Endodermal cell (in vitro differentiated cells): ENCODE results near the gene CNTN1. TPM values are rescaled to one million over a fixed set of nuclear protein-coding genes. Genes with fewer than 3 reads are reported as not detected.

Experiments used
- DNase-seq: peaks from one replicate; pipeline ENCODE4 v3.0.0-alpha.2; 2017
- H3K27ac ChIP-seq: 2 replicates; pipeline ENCODE4 v1.5.1; 2013; ENCODE audit warnings: mild to moderate bottlenecking, low read depth, low read length, moderate library complexity
- H3K27me3 ChIP-seq: 2 replicates; pipeline ENCODE4 v1.6.1; 2013; ENCODE audit warnings: mild to moderate bottlenecking, low read length, moderate library complexity; ENCODE audit not compliant: insufficient read depth, control insufficient read depth, poor library complexity, severe bottlenecking
- H3K36me3 ChIP-seq: 2 replicates; pipeline ENCODE4 v1.7.0; 2013; ENCODE audit warnings: mild to moderate bottlenecking, low read length, moderate library complexity; ENCODE audit not compliant: control insufficient read depth, insufficient read depth
- H3K4me1 ChIP-seq: one replicate; pipeline ENCODE4 v1.7.0; 2013; ENCODE audit warnings: low read length; ENCODE audit not compliant: control insufficient read depth, insufficient read depth
- H3K4me3 ChIP-seq: 2 replicates; pipeline ENCODE4 v1.5.1; 2013; ENCODE audit warnings: mild to moderate bottlenecking, low read length, moderate library complexity
- H3K9ac ChIP-seq: 2 replicates; pipeline ENCODE4 v1.6.1; 2013; ENCODE audit warnings: mild to moderate bottlenecking, low read length, moderate library complexity; ENCODE audit not compliant: poor library complexity, severe bottlenecking; ENCODE audit errors: extremely low read depth
- H3K9me3 ChIP-seq: 2 replicates; pipeline ENCODE4 v1.6.1; 2013; ENCODE audit warnings: mild to moderate bottlenecking, low read length, moderate library complexity; ENCODE audit not compliant: control insufficient read depth
- H3K27ac Mint-ChIP-seq: 2 replicates; pipeline ENCODE4 v1.8.0; 2020; ENCODE audit warnings: mixed read lengths
- H3K27me3 Mint-ChIP-seq: 2 replicates; pipeline ENCODE4 v1.8.0; 2021; ENCODE audit warnings: mild to moderate bottlenecking, mixed read lengths; ENCODE audit not compliant: insufficient read depth
- H3K36me3 Mint-ChIP-seq: 2 replicates; pipeline ENCODE4 v1.8.0; 2020; ENCODE audit warnings: low read depth, mixed read lengths
- H3K4me1 Mint-ChIP-seq: 2 replicates; pipeline ENCODE4 v1.8.0; 2020; ENCODE audit warnings: mixed read lengths
- H3K4me3 Mint-ChIP-seq: 2 replicates; pipeline ENCODE4 v1.8.0; 2020; ENCODE audit warnings: mild to moderate bottlenecking, moderate library complexity, mixed read lengths
- H3K9me3 Mint-ChIP-seq: 2 replicates; pipeline ENCODE4 v1.8.0; 2020; ENCODE audit warnings: mild to moderate bottlenecking, mixed read lengths
- CTCF ChIP-seq: fragments of 200-600 bp; sonication (generic); conservative IDR thresholded peaks from 2 replicates; pipeline ENCODE4 v1.5.0; 2021; ENCODE audit warnings: antibody characterized with exemption, mild to moderate bottlenecking
- WGBS, 2 experiments: methylation state at CpG; one replicate each; pipeline versions ENCODE4 v1.1.5 to v1.1.7; 2013; ENCODE audit warnings: missing lambda C conversion rate in 2 of 2, mixed read lengths in 1 of 2; ENCODE audit not compliant: insufficient coverage in 1 of 2, insufficient read length in 1 of 2; 5-methylcytosine and 5-hydroxymethylcytosine counted together
- total RNA-seq, 2 donors: library from RNA; stranded (reverse); fragmentation: NEBNext Ultra II Directional in 1 of 2; extraction: Animal tissue kit (Norgen Biotek cat#: 25700) in 1 of 2; gene quantifications; 2 replicates in 1 of 2; 3 replicates in 1 of 2; pipeline ENCODE4 v1.2.1, GENCODE V29; 2021

Gene CNTN1
- total RNA-seq, 2 donors from 2014 or later: 8.4 to 8.6 TPM

GRCh38 chr12:41067941-41068645 lies 375.9 kb downstream of the CNTN1 start:
- H3K27ac ChIP-seq: no peak overlapping the region

GRCh38 chr12:41073633-41074472 lies 381.6 kb downstream of the CNTN1 start:
- Mint-ChIP-seq H3K27me3 (no peaks in the 10 kb centered on the region), H3K27ac (no peak overlapping the region)
- WGBS, 2 experiments: 92 to 100% methylated on average over 5 of the region's 5 CpGs

More at GRCh38 chr12:41067941-41068645, 375.9 kb downstream of the CNTN1 start:
- Mint-ChIP-seq H3K36me3 (no peaks in the 10 kb centered on the region), H3K9me3 (no peaks in the 10 kb centered on the region), H3K27ac (no peak overlapping the region), H3K4me1 (peaks cover 4% of the 10 kb centered on the region), H3K4me3 (no peak overlapping the region), H3K27me3 (no peaks in the 10 kb centered on the region)
- H3K9me3 ChIP-seq: no peaks in the 10 kb centered on the region
- TF ChIP-seq CTCF: no peak
- H3K4me1 ChIP-seq: no peaks in the 10 kb centered on the region
- no peak overlapping the region for H3K4me3 ChIP-seq
- no peaks in the 10 kb centered on the region for H3K36me3 ChIP-seq
- no peak for DNase-seq
- H3K9ac ChIP-seq: no peak overlapping the region
- WGBS, 2 experiments: 82 to 92% methylated on average over 2 to 3 of the region's 3 CpGs
- H3K27me3 ChIP-seq: peaks cover 29% of the 10 kb centered on the region

DNA sequence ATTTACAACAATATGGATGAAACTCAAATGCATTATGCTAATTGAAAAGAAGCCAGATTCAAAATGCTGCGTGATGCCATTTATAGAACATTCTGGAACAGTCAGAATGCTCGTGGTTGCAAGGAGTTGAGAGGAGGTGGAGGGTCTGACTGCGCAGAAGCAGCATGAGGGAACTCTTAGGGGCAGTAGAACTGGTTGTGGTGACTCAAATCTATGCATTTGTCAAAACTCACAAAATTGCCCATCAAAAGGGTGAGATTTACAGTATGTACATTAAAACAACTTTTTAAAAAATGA lies 382.2 kb downstream of the CNTN1 start:
- Histone ChIP-seq H3K27ac (no peak overlapping the region), H3K9me3 (no peaks in the 10 kb centered on the region), H3K36me3 (no peaks in the 10 kb centered on the region), H3K4me1 (no peaks in the 10 kb centered on the region), H3K4me3 (no peak overlapping the region), H3K9ac (no peak overlapping the region), H3K27me3 (peaks cover 10% of the 10 kb centered on the region)
- Mint-ChIP-seq H3K9me3 (peaks cover under 1% of the 10 kb centered on the region), H3K4me3 (no peak overlapping the region), H3K4me1 (no peaks in the 10 kb centered on the region), H3K27ac (no peak overlapping the region), H3K36me3 (no peaks in the 10 kb centered on the region), H3K27me3 (no peaks in the 10 kb centered on the region)
- WGBS, 2 experiments: 86 to 94% methylated on average over 3 of the region's 3 CpGs
- DNase-seq: no peak
- TF ChIP-seq CTCF: no peak

More at GRCh38 chr12:41073633-41074472, 381.6 kb downstream of the CNTN1 start:
- no peak overlapping the region for H3K4me3 Mint-ChIP-seq
- Histone ChIP-seq H3K9ac (no peak overlapping the region), H3K4me1 (no peaks in the 10 kb centered on the region), H3K27ac (no peak overlapping the region), H3K9me3 (no peaks in the 10 kb centered on the region), H3K36me3 (no peaks in the 10 kb centered on the region), H3K27me3 (peaks cover 10% of the 10 kb centered on the region), H3K4me3 (no peak overlapping the region)
- H3K4me1 Mint-ChIP-seq: no peaks in the 10 kb centered on the region
- TF ChIP-seq CTCF: no peak
- H3K36me3 Mint-ChIP-seq: no peaks in the 10 kb centered on the region
- DNase-seq: no peak
- no peaks in the 10 kb centered on the region for H3K9me3 Mint-ChIP-seq
